GM12878 (cell line): Measurements from ENCODE around the gene DUSP10. TPM values are rescaled to one million over a fixed set of nuclear protein-coding genes. Genes with fewer than 3 reads are reported as not detected.

Source experiments
- ATAC-seq: fragments of 200-7000 bp; cut with Tn5 transposase; 3 replicates; pipeline ENCODE4 v1.9.1; 2020; ENCODE audit warnings: mild to moderate bottlenecking, moderate library complexity
- BruUV-seq: library from RNA; stranded (reverse); fragments of 400-500 nt; replicated peaks from 2 replicates; lab custom pipeline; 2021; lab: Mats Ljungman, UMichigan
- CTCF ChIA-PET: fragments of 300-600 bp; sonication (Branson Sonifier 250); formaldehyde crosslinking; extraction: SDS; loops from one replicate; lab custom pipeline; 2021; ENCODE audit warnings: inconsistent platforms; lab: Yijun Ruan, JAX
- POLR2A ChIA-PET: fragments of 350-600 bp; formaldehyde crosslinking; extraction: SDS; loops from one replicate; lab custom pipeline; 2021; ENCODE audit warnings: inconsistent platforms; lab: Charles Lee
- RAD21 ChIA-PET: fragments of 300-600 bp; sonication (Branson Sonifier 250); formaldehyde crosslinking; loops from one replicate; lab custom pipeline; 2023; ENCODE audit warnings: antibody characterized with exemption; ENCODE audit not compliant: unreplicated experiment; lab: Charles Lee
- SMC1A ChIA-PET: fragments of 300-600 bp; sonication (Branson Sonifier 250); formaldehyde crosslinking; loops from one replicate; lab custom pipeline; 2023; ENCODE audit not compliant: unreplicated experiment, uncharacterized antibody; lab: Charles Lee
- DNase-seq: peaks from one replicate; pipeline ENCODE4 v3.0.0-alpha.2; 2011; ENCODE audit warnings: low read depth, low spot score
- FAIRE-seq: peaks from 3 replicates; lab custom pipeline; 2011; peaks lifted over from hg19 to GRCh38; lab: Jason Lieb, UNC
- H2AFZ ChIP-seq: 2 replicates; pipeline ENCODE4 v1.6.0; 2011; ENCODE audit warnings: low read depth, low read length, control low read depth; ENCODE audit not compliant: control insufficient read depth
- H3K27ac ChIP-seq: 2 replicates; pipeline ENCODE4 v1.5.1; 2011; ENCODE audit warnings: control low read depth; ENCODE audit not compliant: control insufficient read depth, insufficient read depth
- H3K27me3 ChIP-seq, 2 experiments: replicated peaks in 1 of 2; 2 replicates each; pipeline versions ENCODE4 v1.6.0 to v1.6.1; 2011; ENCODE audit warnings: low read length in 1 of 2; ENCODE audit not compliant: control insufficient read depth in 2 of 2, insufficient read depth in 2 of 2
- H3K36me3 ChIP-seq, 2 experiments: 2 replicates each; pipeline ENCODE4 v1.5.1; 2011; ENCODE audit warnings: low read length in 1 of 2; ENCODE audit not compliant: control insufficient read depth in 2 of 2, insufficient read depth in 2 of 2
- H3K4me1 ChIP-seq: 2 replicates; pipeline ENCODE4 v1.6.1; 2011; ENCODE audit warnings: mild to moderate bottlenecking, low read length, moderate library complexity, mixed read lengths; ENCODE audit not compliant: control insufficient read depth, insufficient read depth
- H3K4me2 ChIP-seq: 2 replicates; pipeline ENCODE4 v1.6.0; 2011; ENCODE audit warnings: control low read depth; ENCODE audit not compliant: control insufficient read depth, insufficient read depth
- H3K4me3 ChIP-seq: fragments of 200-600 bp; sonication (generic); 2 replicates; pipeline ENCODE4 v1.5.1; 2016
- H3K79me2 ChIP-seq: 2 replicates; pipeline ENCODE4 v1.6.0; 2011; ENCODE audit warnings: low read length; ENCODE audit not compliant: control insufficient read depth, insufficient read depth
- H3K9ac ChIP-seq: 2 replicates; pipeline ENCODE4 v1.8.0; 2011; ENCODE audit warnings: low read length, control low read depth, mixed read lengths; ENCODE audit not compliant: control insufficient read depth, insufficient read depth
- H3K9me3 ChIP-seq: replicated peaks from 3 replicates; pipeline ENCODE4 v1.5.1; 2011; ENCODE audit warnings: mild to moderate bottlenecking, low read length; ENCODE audit not compliant: control insufficient read depth, insufficient read depth
- H4K20me1 ChIP-seq: 2 replicates; pipeline ENCODE4 v1.6.0; 2011; ENCODE audit not compliant: control insufficient read depth, insufficient read depth
- DPF2 ChIP-seq: fragments of 450-650 bp; IDR thresholded peaks from 2 replicates; pipeline ENCODE4 v1.6.1; 2017; ENCODE audit warnings: mild to moderate bottlenecking
- MTA2 ChIP-seq: fragments of 450-650 bp; IDR thresholded peaks from 2 replicates; pipeline ENCODE4 v1.6.1; 2016; ENCODE audit warnings: low read depth, mild to moderate bottlenecking, moderate library complexity
- NR2C1 ChIP-seq: fragments of 450-650 bp; IDR thresholded peaks from 2 replicates; pipeline ENCODE4 v1.6.1; 2017; ENCODE audit warnings: antibody characterized with exemption, mild to moderate bottlenecking, moderate library complexity
- NR2F1 ChIP-seq: fragments of 450-650 bp; conservative IDR thresholded peaks from 2 replicates; pipeline ENCODE4 v1.6.1; 2017; ENCODE audit warnings: mild to moderate bottlenecking
- PRDM15 ChIP-seq: fragments of 450-650 bp; formaldehyde crosslinking; IDR thresholded peaks from 2 replicates; pipeline ENCODE4 v1.4.0; 2020; ENCODE audit warnings: mild to moderate bottlenecking, moderate library complexity
- SMARCA5 ChIP-seq: fragments of 450-650 bp; IDR thresholded peaks from 2 replicates; pipeline ENCODE4 v1.6.1; 2017; ENCODE audit warnings: mild to moderate bottlenecking
- WGBS: methylation state at CpG from one replicate; pipeline ENCODE4 v1.1.6; 2016; ENCODE audit warnings: low lambda C conversion rate; ENCODE audit not compliant: insufficient replicate concordance, insufficient coverage; ENCODE audit errors: missing lambda C conversion rate; 5-methylcytosine and 5-hydroxymethylcytosine counted together
- in situ Hi-C: fragments of 300-500 bp; cut with MboI; formaldehyde crosslinking; loops from 9 replicates; pipeline ENCODE4 v1.14.3; 2018; ENCODE audit warnings: mixed read lengths
- intact Hi-C: fragments of 100-400 bp; cut with micrococcal nuclease; formaldehyde crosslinking; loops from one replicate; pipeline ENCODE4 v1.14.2; 2022; ENCODE audit not compliant: unreplicated experiment
- polyA plus RNA-seq, 11 experiments: library from polyadenylated mRNA; depleted of rRNA in 4 of 11; unstranded in 6 of 11; stranded (reverse) in 5 of 11; fragments of >200 nt; fragmentation: Nextera tagmentation in 4 of 11; fragmentation: Illumina TruSeq in 1 of 11; extraction: Ambion mirVana in 4 of 11; extraction: Trizol in 1 of 11; gene quantifications; 1 replicate in 1 of 11; 2 replicates in 10 of 11; pipeline versions ENCODE4 v1.2.1 to v1.2.3, GENCODE V29; 2011 to 2016; ENCODE audit warnings: inconsistent platforms in 2 of 11, missing spikeins in 2 of 11, low read depth in 1 of 11
- total RNA-seq, 4 experiments: library from RNA; depleted of rRNA in 3 of 4; stranded (reverse); fragments of >200 nt in 3 of 4; fragmentation: Illumina TruSeq in 1 of 4; extraction: Trizol in 1 of 4; gene quantifications; 2 replicates each; pipeline versions ENCODE4 v1.2.1 to v1.2.3, GENCODE V29; 2013 to 2021
- TF ChIP-seq, protein P1 (sequence below): fragments of 450-650 bp; IDR thresholded peaks from 2 replicates; pipeline ENCODE4 v1.6.1; 2017; ENCODE audit warnings: mild to moderate bottlenecking, moderate library complexity
- TF ChIP-seq, protein P2 (sequence below): fragments of 450-650 bp; formaldehyde crosslinking; IDR thresholded peaks from 2 replicates; pipeline ENCODE4 v1.5.0; 2022; ENCODE audit warnings: mild to moderate bottlenecking, missing genetic modification characterization

The DUSP10 gene
- total and polyA plus RNA-seq, 10 of the 15 experiments (the other 5 are each of a cell fraction or from before 2014, with no cell fraction given), result 20.3 to 38.4 (median 27.8) TPM

GRCh38 chr1:221709854-221710253 lies 32.0 kb downstream of the DUSP10 start:
- ChIA-PET RAD21 (interaction anchor here (0.7 to 10.7 kb wide), 14 partner anchors 9 to 664 kb away, joined by 3 to 235 read pairs (median 6); partner anchors contain the start of gene DUSP10), POLR2A (interaction anchor here (0.7 to 10.0 kb wide), 8 partner anchors 10 to 52 kb away, joined by 3 to 194 read pairs (median 4); partner anchors contain the start of gene DUSP10), SMC1A (interaction anchor here (0.6 to 11.4 kb wide), 18 partner anchors 11 to 167 kb away, joined by 3 to 292 read pairs (median 16); partner anchors contain the start of gene DUSP10), CTCF (interaction anchor here (0.9 to 4.6 kb wide), 9 partner anchors 10 to 298 kb away, joined by 3 to 29 read pairs (median 11); partner anchors contain the start of gene DUSP10)
- BruUV-seq, result no TSS peak
- Histone ChIP-seq H2AFZ (no peak overlapping the region), H3K36me3 (peaks cover 13 to 17% of the 10 kb centered on the region in 2 experiments), H4K20me1 (no peaks in the 10 kb centered on the region), H3K79me2 (peaks cover 79% of the 10 kb centered on the region), H3K4me1 (peaks cover 56% of the 10 kb centered on the region), H3K9me3 (no peaks in the 10 kb centered on the region), H3K4me3 (no peak overlapping the region), H3K27ac (0 out of 2 replicates have a peak overlapping the region, but pooled peaks have one; percentile 2), H3K27me3 (no peaks in the 10 kb centered on the region), H3K9ac (no peak overlapping the region), H3K4me2 (no peak overlapping the region; the same call in 1 of the 2 replicates)
- ATAC-seq (no peak), FAIRE-seq (no peak), DNase-seq (no peak)
- intact Hi-C loops (loop anchor here (1.0 to 10.0 kb wide), 4 partner anchors 67 to 225 kb away; no protein-coding TSS in a partner anchor), in situ Hi-C loops (no loop called here)
- TF ChIP-seq NR2F1 (peak; percentile 90), SMARCA5 (peak; percentile 72; the same call in 1 of the 2 replicates), NR2C1 (peak; percentile 10; the same call in 1 of the 2 replicates), PRDM15 (no peak), MTA2 (0 out of 2 replicates have a peak, but pooled peaks have one; percentile 10), DPF2 (peak; percentile 24; the same call in 1 of the 2 replicates)
- TF ChIP-seq, protein P1, sequence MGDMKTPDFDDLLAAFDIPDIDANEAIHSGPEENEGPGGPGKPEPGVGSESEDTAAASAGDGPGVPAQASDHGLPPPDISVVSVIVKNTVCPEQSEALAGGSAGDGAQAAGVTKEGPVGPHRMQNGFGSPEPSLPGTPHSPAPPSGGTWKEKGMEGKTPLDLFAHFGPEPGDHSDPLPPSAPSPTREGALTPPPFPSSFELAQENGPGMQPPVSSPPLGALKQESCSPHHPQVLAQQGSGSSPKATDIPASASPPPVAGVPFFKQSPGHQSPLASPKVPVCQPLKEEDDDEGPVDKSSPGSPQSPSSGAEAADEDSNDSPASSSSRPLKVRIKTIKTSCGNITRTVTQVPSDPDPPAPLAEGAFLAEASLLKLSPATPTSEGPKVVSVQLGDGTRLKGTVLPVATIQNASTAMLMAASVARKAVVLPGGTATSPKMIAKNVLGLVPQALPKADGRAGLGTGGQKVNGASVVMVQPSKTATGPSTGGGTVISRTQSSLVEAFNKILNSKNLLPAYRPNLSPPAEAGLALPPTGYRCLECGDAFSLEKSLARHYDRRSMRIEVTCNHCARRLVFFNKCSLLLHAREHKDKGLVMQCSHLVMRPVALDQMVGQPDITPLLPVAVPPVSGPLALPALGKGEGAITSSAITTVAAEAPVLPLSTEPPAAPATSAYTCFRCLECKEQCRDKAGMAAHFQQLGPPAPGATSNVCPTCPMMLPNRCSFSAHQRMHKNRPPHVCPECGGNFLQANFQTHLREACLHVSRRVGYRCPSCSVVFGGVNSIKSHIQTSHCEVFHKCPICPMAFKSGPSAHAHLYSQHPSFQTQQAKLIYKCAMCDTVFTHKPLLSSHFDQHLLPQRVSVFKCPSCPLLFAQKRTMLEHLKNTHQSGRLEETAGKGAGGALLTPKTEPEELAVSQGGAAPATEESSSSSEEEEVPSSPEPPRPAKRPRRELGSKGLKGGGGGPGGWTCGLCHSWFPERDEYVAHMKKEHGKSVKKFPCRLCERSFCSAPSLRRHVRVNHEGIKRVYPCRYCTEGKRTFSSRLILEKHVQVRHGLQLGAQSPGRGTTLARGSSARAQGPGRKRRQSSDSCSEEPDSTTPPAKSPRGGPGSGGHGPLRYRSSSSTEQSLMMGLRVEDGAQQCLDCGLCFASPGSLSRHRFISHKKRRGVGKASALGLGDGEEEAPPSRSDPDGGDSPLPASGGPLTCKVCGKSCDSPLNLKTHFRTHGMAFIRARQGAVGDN, result peak; percentile 66
- TF ChIP-seq, protein P2, sequence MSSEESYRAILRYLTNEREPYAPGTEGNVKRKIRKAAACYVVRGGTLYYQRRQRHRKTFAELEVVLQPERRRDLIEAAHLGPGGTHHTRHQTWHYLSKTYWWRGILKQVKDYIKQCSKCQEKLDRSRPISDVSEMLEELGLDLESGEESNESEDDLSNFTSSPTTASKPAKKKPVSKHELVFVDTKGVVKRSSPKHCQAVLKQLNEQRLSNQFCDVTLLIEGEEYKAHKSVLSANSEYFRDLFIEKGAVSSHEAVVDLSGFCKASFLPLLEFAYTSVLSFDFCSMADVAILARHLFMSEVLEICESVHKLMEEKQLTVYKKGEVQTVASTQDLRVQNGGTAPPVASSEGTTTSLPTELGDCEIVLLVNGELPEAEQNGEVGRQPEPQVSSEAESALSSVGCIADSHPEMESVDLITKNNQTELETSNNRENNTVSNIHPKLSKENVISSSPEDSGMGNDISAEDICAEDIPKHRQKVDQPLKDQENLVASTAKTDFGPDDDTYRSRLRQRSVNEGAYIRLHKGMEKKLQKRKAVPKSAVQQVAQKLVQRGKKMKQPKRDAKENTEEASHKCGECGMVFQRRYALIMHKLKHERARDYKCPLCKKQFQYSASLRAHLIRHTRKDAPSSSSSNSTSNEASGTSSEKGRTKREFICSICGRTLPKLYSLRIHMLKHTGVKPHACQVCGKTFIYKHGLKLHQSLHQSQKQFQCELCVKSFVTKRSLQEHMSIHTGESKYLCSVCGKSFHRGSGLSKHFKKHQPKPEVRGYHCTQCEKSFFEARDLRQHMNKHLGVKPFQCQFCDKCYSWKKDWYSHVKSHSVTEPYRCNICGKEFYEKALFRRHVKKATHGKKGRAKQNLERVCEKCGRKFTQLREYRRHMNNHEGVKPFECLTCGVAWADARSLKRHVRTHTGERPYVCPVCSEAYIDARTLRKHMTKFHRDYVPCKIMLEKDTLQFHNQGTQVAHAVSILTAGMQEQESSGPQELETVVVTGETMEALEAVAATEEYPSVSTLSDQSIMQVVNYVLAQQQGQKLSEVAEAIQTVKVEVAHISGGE, result no peak
- 94% methylated on average over 3 of the region's 3 CpGs for WGBS
